SK-N-MC (cell line): ENCODE data around the gene PLA2G4D.

Experiments
- DNase-seq: peaks from one replicate; pipeline ENCODE4 v3.0.0-alpha.2; 2011; ENCODE audit warnings: low read depth, low spot score
- H3K27ac ChIP-seq: fragments of 200-600 bp; sonication (generic); 2 replicates; pipeline ENCODE4 v1.5.1; 2016; ENCODE audit warnings: mixed run types
- H3K36me3 ChIP-seq: fragments of 200-600 bp; sonication (generic); 2 replicates; pipeline ENCODE4 v1.6.1; 2017; ENCODE audit warnings: antibody characterized with exemption, low read length, mixed read lengths; ENCODE audit not compliant: insufficient read depth
- H3K4me3 ChIP-seq: fragments of 200-600 bp; sonication (generic); 2 replicates; pipeline ENCODE4 v1.5.1; 2016
- H3K9ac ChIP-seq: fragments of 200-600 bp; sonication (generic); 2 replicates; pipeline ENCODE4 v1.8.0; 2017; ENCODE audit warnings: mixed run types, mixed read lengths; ENCODE audit not compliant: insufficient read length
- H3K9me3 ChIP-seq: fragments of 200-600 bp; sonication (generic); 2 replicates; pipeline ENCODE4 v1.6.1; 2017; ENCODE audit warnings: low read depth, mild to moderate bottlenecking, antibody characterized with exemption, low read length, moderate library complexity, mixed read lengths
- EZH2 ChIP-seq: fragments of 200-600 bp; sonication (generic); IDR thresholded peaks from one replicate; pipeline ENCODE4 v1.6.1; 2017; ENCODE audit warnings: antibody characterized with exemption
- FOXP2 ChIP-seq: optimal IDR thresholded peaks from 2 replicates; pipeline ENCODE3; 2011; ENCODE audit warnings: mild to moderate bottlenecking, moderate library complexity; ENCODE audit not compliant: insufficient read depth; ENCODE audit errors: extremely low read length, control extremely low read depth
- POLR2AphosphoS5 ChIP-seq: IDR thresholded peaks from 2 replicates; pipeline ENCODE4 v1.6.1; 2012; ENCODE audit warnings: mild to moderate bottlenecking, low read depth, low read length, borderline replicate concordance

The PLA2G4D gene

GRCh38 chr15:42137461-42138261 is 43.3 kb upstream of the PLA2G4D start:
- H3K27ac ChIP-seq = no peak overlapping the region
- H3K9me3 ChIP-seq = no peaks in the 10 kb centered on the region
- H3K4me3 ChIP-seq = no peak overlapping the region
- no peak overlapping the region for H3K9ac ChIP-seq
- TF ChIP-seq POLR2AphosphoS5 = no peak
- TF ChIP-seq FOXP2 = no peak
- TF ChIP-seq EZH2 = no peak
- H3K36me3 ChIP-seq = no peaks in the 10 kb centered on the region
- no peak for DNase-seq

DNA sequence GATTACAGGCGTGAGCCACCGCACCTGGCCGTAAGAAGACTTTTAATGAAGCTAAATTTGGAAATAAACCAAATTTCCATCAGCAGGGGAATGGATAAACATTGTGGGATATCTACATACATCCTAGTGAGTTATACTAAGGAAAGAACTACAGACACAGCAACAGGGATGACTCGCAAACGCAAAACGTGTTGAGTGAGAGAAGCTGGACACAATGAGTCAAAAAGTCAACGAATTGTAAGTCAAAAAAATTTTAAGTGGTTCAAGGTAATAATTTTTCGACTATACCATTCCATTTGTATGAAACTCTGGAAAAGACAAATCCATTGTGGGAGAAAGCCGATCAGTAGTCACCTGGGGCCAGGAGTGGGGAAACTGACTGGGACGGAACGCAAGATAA is 42.2 kb upstream of the PLA2G4D start:
- TF ChIP-seq POLR2AphosphoS5 (no peak), FOXP2 (no peak), EZH2 (no peak)

GRCh38 chr15:42135351-42135750 is 41.0 kb upstream of the PLA2G4D start:
- Histone ChIP-seq H3K27ac (no peak overlapping the region), H3K36me3 (no peaks in the 10 kb centered on the region), H3K9ac (no peak overlapping the region), H3K4me3 (no peak overlapping the region), H3K9me3 (no peaks in the 10 kb centered on the region)
- TF ChIP-seq FOXP2 = no peak
- TF ChIP-seq EZH2 = no peak
- no peak for TF ChIP-seq POLR2AphosphoS5
- no peak for DNase-seq

More for the DNA sequence above, 42.2 kb upstream of the PLA2G4D start:
- Histone ChIP-seq H3K27ac (no peak overlapping the region), H3K9ac (no peak overlapping the region), H3K9me3 (no peaks in the 10 kb centered on the region), H3K36me3 (no peaks in the 10 kb centered on the region), H3K4me3 (no peak overlapping the region)
- DNase-seq = no peak

GRCh38 chr15:42134617-42135245 is 40.4 kb upstream of the PLA2G4D start:
- no peak overlapping the region for H3K4me3 ChIP-seq
- no peaks in the 10 kb centered on the region for H3K9me3 ChIP-seq
- H3K36me3 ChIP-seq = no peaks in the 10 kb centered on the region
- no peak overlapping the region for H3K27ac ChIP-seq
- no peak overlapping the region for H3K9ac ChIP-seq
- no peak for DNase-seq
- no peak for TF ChIP-seq EZH2
- no peak for TF ChIP-seq POLR2AphosphoS5
- TF ChIP-seq FOXP2 = no peak

GRCh38 chr15:42133886-42134502 is 39.6 kb upstream of the PLA2G4D start:
- TF ChIP-seq EZH2 = no peak
- TF ChIP-seq POLR2AphosphoS5 = no peak
- no peak for TF ChIP-seq FOXP2
- DNase-seq = no peak
- H3K4me3 ChIP-seq = no peak overlapping the region
- no peak overlapping the region for H3K27ac ChIP-seq
- no peaks in the 10 kb centered on the region for H3K36me3 ChIP-seq
- H3K9ac ChIP-seq = peak overlapping the region; percentile 11
- H3K9me3 ChIP-seq = no peaks in the 10 kb centered on the region

DNA sequence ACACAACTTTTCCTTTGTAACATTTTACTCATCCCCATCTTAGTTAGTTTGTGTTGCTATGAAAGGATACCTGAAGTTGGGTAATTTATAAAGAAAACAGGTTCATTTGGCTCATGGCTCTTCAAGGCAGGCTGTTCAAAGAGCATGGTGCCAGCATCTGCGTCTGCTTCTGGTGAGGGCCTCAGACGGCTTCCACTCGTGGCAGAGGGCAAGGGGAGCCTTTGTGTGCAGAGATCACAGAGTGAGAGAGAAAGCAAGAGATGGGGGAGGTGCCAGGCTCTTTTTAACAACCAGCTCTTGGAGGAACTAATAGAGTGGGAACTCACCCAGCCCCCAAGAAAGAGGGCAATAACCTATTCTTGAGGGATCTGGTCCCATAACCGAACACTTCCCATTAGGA is 39.0 kb upstream of the PLA2G4D start:
- no peaks in the 10 kb centered on the region for H3K36me3 ChIP-seq
- H3K27ac ChIP-seq = no peak overlapping the region
- no peaks in the 10 kb centered on the region for H3K9me3 ChIP-seq
- H3K9ac ChIP-seq = no peak overlapping the region
- DNase-seq = no peak
- no peak overlapping the region for H3K4me3 ChIP-seq
- TF ChIP-seq POLR2AphosphoS5 (no peak), FOXP2 (no peak), EZH2 (no peak)

DNA sequence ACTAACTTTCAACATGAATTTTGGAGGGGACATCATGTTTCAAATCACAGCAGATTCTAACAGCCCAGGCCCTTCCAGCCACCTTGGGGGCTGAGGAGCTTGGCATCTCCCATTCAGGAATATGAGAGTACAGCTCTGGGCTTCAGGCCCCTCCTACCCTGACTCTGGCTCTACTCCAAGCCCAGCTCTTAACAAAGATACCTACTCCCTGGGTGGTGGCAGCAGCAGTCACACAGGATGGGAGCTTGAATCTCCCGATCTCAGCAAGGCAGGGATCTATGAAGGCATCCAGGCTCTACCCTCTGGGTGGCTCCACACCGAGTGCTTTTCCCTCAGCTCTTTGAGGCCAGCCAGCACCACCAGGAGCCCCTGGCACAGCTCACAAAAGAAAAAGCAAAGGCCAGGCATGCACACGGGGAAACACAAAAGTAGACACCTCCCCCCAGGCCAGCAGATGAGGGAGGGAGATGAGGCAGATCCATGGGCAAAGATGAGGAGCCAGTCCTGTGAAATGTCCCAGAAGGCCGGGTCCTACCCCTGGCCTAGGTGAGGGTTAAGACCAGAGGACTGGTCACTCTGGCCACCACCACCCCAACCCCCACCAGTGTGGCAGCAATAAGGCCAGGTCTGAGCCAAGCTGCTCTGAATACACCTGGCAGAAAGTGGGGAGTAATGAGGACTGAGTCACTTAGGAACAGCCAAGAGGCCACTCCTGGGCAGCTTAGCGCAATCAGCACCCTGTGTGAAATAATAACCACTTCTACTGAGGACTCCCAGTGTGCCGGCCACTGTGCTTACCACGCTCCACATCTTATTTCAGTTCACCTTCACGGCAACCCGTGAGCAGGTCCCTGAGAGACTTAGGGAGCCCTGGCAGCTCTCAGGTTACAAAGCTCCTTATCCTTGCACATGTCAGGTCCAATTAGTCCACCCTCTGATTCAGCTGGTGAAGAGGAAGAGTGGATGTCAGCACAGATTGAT is 37.8 kb upstream of the PLA2G4D start:
- H3K4me3 ChIP-seq = no peak overlapping the region
- no peak for DNase-seq
- no peak overlapping the region for H3K9ac ChIP-seq
- no peak overlapping the region for H3K27ac ChIP-seq
- H3K36me3 ChIP-seq = no peaks in the 10 kb centered on the region
- TF ChIP-seq EZH2 (no peak), POLR2AphosphoS5 (no peak), FOXP2 (no peak)
- H3K9me3 ChIP-seq = no peaks in the 10 kb centered on the region

GRCh38 chr15:42131006-42131405 is 36.6 kb upstream of the PLA2G4D start:
- Histone ChIP-seq H3K9me3 (no peaks in the 10 kb centered on the region), H3K36me3 (no peaks in the 10 kb centered on the region), H3K4me3 (no peak overlapping the region), H3K9ac (no peak overlapping the region), H3K27ac (no peak overlapping the region)
- DNase-seq = no peak
- TF ChIP-seq EZH2 (no peak), POLR2AphosphoS5 (no peak), FOXP2 (no peak)
